Keratinocyte (primary cell): Measurements from ENCODE around the gene SEMA3D. TPM values are rescaled to one million over a fixed set of nuclear protein-coding genes. Genes with fewer than 3 reads are reported as not detected.

Experiments used
- DNase-seq: peaks from one replicate; pipeline ENCODE4 v3.0.0-alpha.2; 2011; ENCODE audit warnings: low read depth, missing footprints, low spot score
- FAIRE-seq: peaks from 2 replicates; lab custom pipeline; 2011; peaks lifted over from hg19 to GRCh38; lab: Jason Lieb, UNC
- H2AFZ ChIP-seq: 2 replicates; pipeline ENCODE4 v1.6.0; 2012; ENCODE audit warnings: low read length, control low read depth, inconsistent platforms; ENCODE audit not compliant: control insufficient read depth
- H3K27ac ChIP-seq: 2 replicates; pipeline ENCODE4 v1.5.1; 2011; ENCODE audit warnings: low read length; ENCODE audit not compliant: control insufficient read depth, insufficient read depth
- H3K27me3 ChIP-seq: 3 replicates; pipeline ENCODE4 v1.6.0; 2011; ENCODE audit warnings: low read length; ENCODE audit not compliant: control insufficient read depth, insufficient read depth; ENCODE audit errors: extremely low read depth
- H3K36me3 ChIP-seq, 2 experiments: 2 replicates in 1 of 2; 3 replicates in 1 of 2; pipeline ENCODE4 v1.5.1; 2011; ENCODE audit warnings: low read length in 2 of 2, mild to moderate bottlenecking in 1 of 2; ENCODE audit not compliant: control insufficient read depth in 2 of 2, insufficient read depth in 2 of 2; ENCODE audit errors: extremely low read depth in 1 of 2
- H3K4me1 ChIP-seq: 3 replicates; pipeline ENCODE4 v1.5.1; 2011; ENCODE audit warnings: low read length; ENCODE audit not compliant: control insufficient read depth, insufficient read depth; ENCODE audit errors: extremely low read depth
- H3K4me2 ChIP-seq: 3 replicates; pipeline ENCODE4 v1.6.0; 2011; ENCODE audit warnings: low read depth, low read length; ENCODE audit not compliant: control insufficient read depth, insufficient read depth; ENCODE audit errors: extremely low read depth
- H3K4me3 ChIP-seq, 3 experiments: fragments of 200-600 bp in 1 of 3; sonication (generic) in 1 of 3; 2 replicates in 2 of 3; 3 replicates in 1 of 3; pipeline ENCODE4 v1.5.1; 2011 to 2016; ENCODE audit warnings: low read length in 3 of 3, mild to moderate bottlenecking in 3 of 3, control low read depth in 2 of 3, inconsistent platforms in 1 of 3, low read depth in 1 of 3, mixed read lengths in 1 of 3, mixed run types in 1 of 3, moderate library complexity in 1 of 3; ENCODE audit not compliant: control insufficient read depth in 2 of 3, insufficient read depth in 2 of 3; ENCODE audit errors: extremely low read depth in 1 of 3
- H3K79me2 ChIP-seq: 2 replicates; pipeline ENCODE4 v1.6.0; 2012; ENCODE audit warnings: low read length; ENCODE audit not compliant: control insufficient read depth, insufficient read depth
- H3K9ac ChIP-seq: 3 replicates; pipeline ENCODE4 v1.6.0; 2011; ENCODE audit warnings: low read length; ENCODE audit not compliant: control insufficient read depth, insufficient read depth; ENCODE audit errors: extremely low read depth
- H3K9me1 ChIP-seq: 3 replicates; pipeline ENCODE4 v1.6.0; 2011; ENCODE audit warnings: low read length; ENCODE audit not compliant: control insufficient read depth, insufficient read depth; ENCODE audit errors: extremely low read depth
- H3K9me3 ChIP-seq: 2 replicates; pipeline ENCODE4 v1.5.1; 2012; ENCODE audit warnings: low read depth, low read length; ENCODE audit not compliant: control insufficient read depth
- H4K20me1 ChIP-seq: 3 replicates; pipeline ENCODE4 v1.6.0; 2011; ENCODE audit warnings: low read length; ENCODE audit not compliant: control insufficient read depth, insufficient read depth; ENCODE audit errors: extremely low read depth
- EZH2 ChIP-seq: IDR thresholded peaks from one replicate; pipeline ENCODE4 v1.6.1; 2012; ENCODE audit warnings: inconsistent platforms, mild to moderate bottlenecking, low read length, moderate library complexity
- dilution Hi-C: fragments of 300-500 bp; cut with MboI; formaldehyde crosslinking; loops from one replicate; pipeline ENCODE4 v1.7.0; 2020; ENCODE audit warnings: low sequenced_read_pairs; ENCODE audit not compliant: extremely low pct_ligation_motif_present
- polyA plus RNA-seq, 5 experiments: library from polyadenylated mRNA; depleted of rRNA in 3 of 5; stranded (reverse) in 3 of 5; stranded (forward) in 1 of 5; unstranded in 1 of 5; fragments of >200 nt; gene quantifications; 1 replicate in 1 of 5; 2 replicates in 3 of 5; 3 replicates in 1 of 5; pipeline versions ENCODE4 v1.2.1 to v1.2.3, GENCODE V29; 2011 to 2012; ENCODE audit warnings: missing spikeins in 2 of 5, low read depth in 1 of 5, low replicate concordance in 1 of 5
- TF ChIP-seq, protein P1 (sequence below), 3 experiments: IDR thresholded peaks in 1 of 3; conservative IDR thresholded peaks in 1 of 3; optimal IDR thresholded peaks in 1 of 3; 2 replicates in 2 of 3; 3 replicates in 1 of 3; pipeline versions ENCODE3 to v1.5.1; 2011; ENCODE audit warnings: low read length in 3 of 3, mild to moderate bottlenecking in 3 of 3, moderate library complexity in 2 of 3, control low read depth in 1 of 3, inconsistent platforms in 1 of 3; ENCODE audit not compliant: insufficient read depth in 2 of 3; ENCODE audit errors: extremely low read depth in 1 of 3

Gene SEMA3D
- polyA plus RNA-seq, 1 donor (not counting 4 experiments of a cell fraction or from before 2014, with no cell fraction given), result 5.2 TPM

- Histone ChIP-seq H4K20me1 (no peaks in the 10 kb centered on the region), H3K27me3 (no peaks in the 10 kb centered on the region), H3K4me2 (no peak overlapping the region), H3K9me1 (no peaks in the 10 kb centered on the region), H3K27ac (no peak overlapping the region), H2AFZ (no peak overlapping the region), H3K9ac (no peak overlapping the region), H3K9me3 (no peaks in the 10 kb centered on the region), H3K79me2 (no peaks in the 10 kb centered on the region), H3K36me3 (no peaks in the 10 kb centered on the region), H3K4me3 (no peak overlapping the region), H3K4me1 (no peaks in the 10 kb centered on the region)
- TF ChIP-seq, protein P1, sequence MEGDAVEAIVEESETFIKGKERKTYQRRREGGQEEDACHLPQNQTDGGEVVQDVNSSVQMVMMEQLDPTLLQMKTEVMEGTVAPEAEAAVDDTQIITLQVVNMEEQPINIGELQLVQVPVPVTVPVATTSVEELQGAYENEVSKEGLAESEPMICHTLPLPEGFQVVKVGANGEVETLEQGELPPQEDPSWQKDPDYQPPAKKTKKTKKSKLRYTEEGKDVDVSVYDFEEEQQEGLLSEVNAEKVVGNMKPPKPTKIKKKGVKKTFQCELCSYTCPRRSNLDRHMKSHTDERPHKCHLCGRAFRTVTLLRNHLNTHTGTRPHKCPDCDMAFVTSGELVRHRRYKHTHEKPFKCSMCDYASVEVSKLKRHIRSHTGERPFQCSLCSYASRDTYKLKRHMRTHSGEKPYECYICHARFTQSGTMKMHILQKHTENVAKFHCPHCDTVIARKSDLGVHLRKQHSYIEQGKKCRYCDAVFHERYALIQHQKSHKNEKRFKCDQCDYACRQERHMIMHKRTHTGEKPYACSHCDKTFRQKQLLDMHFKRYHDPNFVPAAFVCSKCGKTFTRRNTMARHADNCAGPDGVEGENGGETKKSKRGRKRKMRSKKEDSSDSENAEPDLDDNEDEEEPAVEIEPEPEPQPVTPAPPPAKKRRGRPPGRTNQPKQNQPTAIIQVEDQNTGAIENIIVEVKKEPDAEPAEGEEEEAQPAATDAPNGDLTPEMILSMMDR (optimal IDR thresholded peaks at IDR 0.05 in 1 of 3, IDR thresholded peaks at IDR 0.05 in 1 of 3, conservative IDR thresholded peaks at IDR 0.05 in 1 of 3; ENCODE audit: extremely low read depth in 1 of 3, insufficient read depth in 2 of 3, low read length in 3 of 3), result no peak
- no peak for TF ChIP-seq EZH2
- DNase-seq (no peak), FAIRE-seq (no peak)
- dilution Hi-C loops, result no loop called here
Measured at GRCh38 chr7:85220023-85220422, 33.2 kb upstream of the SEMA3D start.

DNA sequence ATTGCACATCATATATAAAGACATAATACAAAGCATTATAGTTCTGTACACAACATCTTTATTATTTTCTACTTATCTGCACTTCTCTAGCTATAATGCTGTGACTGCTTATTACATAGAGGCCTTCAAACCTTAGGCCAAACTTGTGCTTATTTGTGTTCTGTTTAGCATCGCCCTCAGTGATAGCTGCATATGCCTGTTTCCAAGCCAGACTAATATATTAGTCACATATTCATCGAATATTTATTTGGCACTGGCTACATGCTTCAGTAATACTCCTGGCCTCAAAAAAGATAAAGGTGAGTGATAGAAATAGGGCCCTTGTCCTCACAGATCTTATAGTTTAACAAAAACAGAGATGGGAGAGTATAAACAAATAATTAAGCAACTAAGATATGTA is 30.2 kb upstream of the SEMA3D start:
- H3K4me2 ChIP-seq, result no peak overlapping the region
- no peaks in the 10 kb centered on the region for H3K4me1 ChIP-seq
- H3K27ac ChIP-seq, result no peak overlapping the region
- no peak overlapping the region for H2AFZ ChIP-seq
- dilution Hi-C loops, result no loop called here
- H3K27me3 ChIP-seq, result no peaks in the 10 kb centered on the region
- H3K9me3 ChIP-seq, result no peaks in the 10 kb centered on the region
- no peak for DNase-seq
- H3K79me2 ChIP-seq, result no peaks in the 10 kb centered on the region
- no peaks in the 10 kb centered on the region for H3K36me3 ChIP-seq
- H3K9ac ChIP-seq, result no peak overlapping the region
- no peaks in the 10 kb centered on the region for H4K20me1 ChIP-seq
- FAIRE-seq, result no peak
- TF ChIP-seq, protein P1 (optimal IDR thresholded peaks at IDR 0.05 in 1 of 3, IDR thresholded peaks at IDR 0.05 in 1 of 3, conservative IDR thresholded peaks at IDR 0.05 in 1 of 3; ENCODE audit: extremely low read depth in 1 of 3, insufficient read depth in 2 of 3, low read length in 3 of 3), result no peak
- no peaks in the 10 kb centered on the region for H3K9me1 ChIP-seq
- H3K4me3 ChIP-seq, result no peak overlapping the region
